Amygdala (tissue), 56 donors: ENCODE data around the gene HIVEP3.
A peak's percentile ranks its signal among the peaks of the same experiment; 100 is the strongest.

ENCODE experiments used
- DNase-seq, 56 donors: peaks; one replicate each; lab custom pipeline; 2025; lab: John Stamatoyannopoulos, UW

HIVEP3 gene

DNA sequence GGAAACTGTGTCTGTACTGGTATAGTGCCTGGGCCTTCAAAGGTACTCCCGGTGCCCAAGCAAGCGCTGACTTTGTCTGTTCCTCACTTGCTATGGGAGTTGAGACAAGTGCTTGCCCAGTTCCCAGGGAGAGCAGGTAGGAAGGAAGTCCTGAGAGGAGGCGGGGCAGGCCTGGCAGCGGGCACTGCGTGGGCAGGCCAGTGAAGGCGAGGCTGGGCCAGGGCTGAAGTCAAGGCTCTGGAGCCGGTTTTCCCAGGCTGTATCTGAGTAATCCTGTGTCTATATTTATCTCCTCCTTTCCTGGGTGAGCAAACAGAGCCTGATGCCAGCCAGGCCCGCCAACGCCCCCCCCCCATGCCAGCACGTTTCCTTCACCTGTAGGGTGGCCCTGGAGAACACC, 418.3 kb downstream of the HIVEP3 start:
- DNase-seq: peak in 1 of 56 donors; percentile 29

DNA sequence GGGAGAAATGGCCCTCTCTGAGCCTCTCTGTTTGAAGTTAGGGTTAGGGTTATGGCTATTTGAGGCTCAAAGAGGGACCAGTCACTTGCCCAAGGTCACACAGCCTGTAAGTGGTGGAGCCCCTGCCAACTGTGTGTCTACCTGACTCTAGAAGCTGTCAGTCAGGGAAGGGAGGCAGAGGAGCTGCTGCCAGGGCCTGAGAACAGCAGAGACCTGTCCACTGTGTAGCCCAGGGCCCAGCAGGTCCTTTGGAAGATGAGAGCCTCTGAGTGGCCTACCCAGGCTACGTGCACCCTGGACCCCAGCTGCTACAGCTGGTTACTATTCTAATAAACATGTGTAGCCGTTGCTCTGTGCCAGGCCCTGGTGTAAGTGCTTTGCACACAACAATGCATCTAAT, 419.1 kb downstream of the HIVEP3 start:
- DNase-seq: no peak

DNA sequence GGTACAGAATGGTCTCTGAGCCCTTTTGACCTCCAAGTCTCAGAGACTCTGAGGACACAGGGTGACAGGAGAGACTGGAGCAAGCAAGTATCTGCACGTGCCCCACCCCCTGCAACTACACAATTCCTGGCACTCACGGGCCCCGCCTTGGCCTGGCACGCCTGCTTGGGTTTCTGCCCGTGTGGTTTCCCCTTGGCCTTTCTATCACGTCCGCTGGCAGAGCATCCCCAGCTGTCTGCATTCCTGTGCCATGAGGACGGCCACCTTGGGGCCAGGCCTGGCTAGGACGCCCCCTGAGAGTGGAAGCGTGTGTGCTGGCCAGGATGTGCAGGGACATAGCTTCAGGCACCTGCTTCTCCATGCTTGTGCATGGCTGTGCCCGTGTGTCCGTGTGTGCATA, 419.9 kb downstream of the HIVEP3 start:
- no peak for DNase-seq

- DNase-seq: peak in 1 of 56 donors; percentile 2
Measured at GRCh38 chr1:41498391-41498790, 420.3 kb downstream of the HIVEP3 start.

DNA sequence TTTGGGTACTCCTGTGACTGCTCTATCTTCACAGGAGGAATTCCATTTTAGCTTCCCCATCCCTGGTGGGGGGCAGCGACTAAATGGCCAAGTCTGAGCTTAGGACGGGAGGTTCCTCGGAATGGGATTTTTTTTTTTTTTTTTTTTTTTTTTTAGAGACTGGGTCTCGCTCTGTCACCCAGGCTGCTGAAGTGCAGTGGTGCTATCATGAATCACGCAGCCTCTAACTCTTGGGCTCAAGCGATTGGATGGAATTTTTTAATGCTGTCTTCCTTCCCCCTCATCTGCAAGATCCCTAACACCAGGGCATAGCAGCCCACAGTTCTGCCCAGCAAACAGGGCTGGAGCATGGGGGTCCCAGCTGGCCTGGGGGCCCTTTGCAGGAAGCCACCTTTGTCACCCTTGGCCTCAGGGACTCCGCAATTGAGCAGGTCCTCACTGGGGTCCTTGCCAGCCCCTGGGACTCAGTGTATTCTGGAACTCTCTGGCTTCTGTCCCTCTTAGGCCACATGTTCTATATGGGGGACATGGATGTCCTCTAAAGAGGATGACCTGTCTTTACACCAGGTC, 421.2 kb downstream of the HIVEP3 start:
- no peak for DNase-seq

GRCh38 chr1:41497056-41497440, 421.7 kb downstream of the HIVEP3 start:
- no peak for DNase-seq

- peak in 21 of 56 donors; percentile 11 to 58 (median 33) for DNase-seq
Measured at GRCh38 chr1:41496080-41497055, 422.4 kb downstream of the HIVEP3 start.

GRCh38 chr1:41495210-41495948, 423.3 kb downstream of the HIVEP3 start:
- peak in 22 of 56 donors; percentile 11 to 60 (median 28) for DNase-seq

DNA sequence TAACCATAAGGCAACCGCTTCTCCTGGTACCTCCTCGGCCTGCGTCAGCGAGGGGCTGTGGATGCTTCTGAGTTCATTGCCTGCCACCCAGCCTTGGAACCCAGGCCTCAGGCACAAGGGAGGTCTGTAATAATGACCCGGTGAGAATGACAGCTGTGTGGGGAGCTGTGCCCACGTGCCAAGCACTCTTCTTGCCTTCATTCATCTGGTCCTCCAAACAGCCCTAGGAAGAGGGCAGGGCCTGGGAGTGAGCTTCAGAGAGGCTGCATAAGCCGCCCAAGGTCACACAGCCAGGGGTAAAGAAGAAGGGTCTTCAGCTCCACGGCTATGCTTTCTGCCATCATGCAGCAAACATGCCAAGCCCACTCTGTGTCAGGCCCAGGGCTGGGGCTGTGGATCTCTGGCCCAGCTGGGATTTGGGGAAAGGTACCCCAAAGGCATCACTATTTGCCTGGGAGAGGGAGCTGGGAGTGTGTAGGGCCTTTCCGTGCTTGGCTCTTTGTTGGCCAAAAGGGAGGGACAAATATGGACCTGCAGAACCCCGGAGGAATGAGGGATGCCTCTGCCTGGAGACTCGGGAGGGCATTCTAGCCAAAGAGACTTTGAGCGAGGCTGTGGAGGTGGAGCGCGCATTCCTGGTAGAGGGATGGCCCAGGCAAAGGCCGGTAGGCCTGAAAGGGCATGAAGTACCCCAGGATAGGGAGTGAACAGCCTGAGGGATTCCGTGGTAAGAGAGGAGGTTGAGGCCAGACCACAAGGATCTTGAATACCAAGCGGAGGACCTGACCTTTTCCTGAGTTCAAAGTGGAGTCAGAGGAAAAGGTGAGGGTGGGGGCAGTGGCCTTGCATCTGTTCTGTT, 424.1 kb downstream of the HIVEP3 start:
- no peak for DNase-seq

DNA sequence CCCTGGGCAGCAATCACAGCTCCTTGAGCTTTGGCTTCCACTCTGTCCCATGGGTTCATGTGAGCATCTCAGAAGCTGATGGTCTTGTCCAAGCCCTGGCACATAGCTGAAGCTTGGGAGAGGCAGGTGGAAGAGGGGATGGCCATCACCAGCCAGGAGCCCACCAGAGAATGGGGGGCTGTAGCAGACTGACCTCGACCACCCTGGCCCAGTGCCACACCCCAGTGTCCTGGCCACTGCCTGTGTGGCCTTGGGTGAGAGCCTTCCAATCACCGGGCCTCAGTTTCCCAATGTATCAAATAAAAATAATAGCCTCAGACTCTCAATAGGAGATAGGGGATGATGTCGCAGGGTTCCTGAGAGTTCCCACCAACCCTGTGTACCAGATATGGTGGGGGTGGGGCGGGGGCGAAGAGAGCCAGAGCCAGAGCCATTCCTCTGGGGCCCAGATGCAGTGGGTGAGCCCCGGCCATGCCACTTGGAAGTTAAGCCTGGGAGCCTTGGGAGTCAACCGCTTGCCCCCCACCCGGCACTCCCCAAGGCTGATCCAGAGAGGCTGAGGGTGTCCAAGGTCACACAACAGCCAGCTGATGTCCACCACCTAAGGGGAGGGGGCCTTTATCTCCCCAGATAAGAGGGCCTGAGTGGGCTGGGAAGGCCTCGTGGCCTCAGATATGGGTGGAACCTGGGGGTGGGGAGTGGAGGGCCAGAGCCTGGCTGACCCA, 424.9 kb downstream of the HIVEP3 start:
- no peak for DNase-seq

DNA sequence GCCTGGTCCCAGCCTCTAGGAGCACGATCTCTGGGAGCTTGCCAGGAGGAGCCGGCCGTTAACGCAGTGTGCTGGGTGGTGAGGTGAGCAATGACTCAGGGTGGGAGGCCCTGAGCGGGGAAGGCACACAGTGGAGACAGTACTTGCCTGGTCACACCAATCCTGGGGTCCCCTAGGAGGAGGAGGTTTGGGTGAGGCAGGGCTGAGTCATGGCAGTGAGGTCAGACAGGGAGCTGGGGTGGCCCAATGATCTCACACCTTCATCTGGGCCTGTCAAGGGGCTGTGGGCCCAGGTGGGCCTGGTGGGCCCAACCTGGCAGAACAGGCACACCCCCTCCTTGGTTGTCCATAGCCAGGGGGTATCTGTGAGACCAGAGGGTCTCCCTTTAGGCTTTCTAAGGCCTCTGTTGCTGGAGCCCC, 425.6 kb downstream of the HIVEP3 start:
- no peak for DNase-seq

DNA sequence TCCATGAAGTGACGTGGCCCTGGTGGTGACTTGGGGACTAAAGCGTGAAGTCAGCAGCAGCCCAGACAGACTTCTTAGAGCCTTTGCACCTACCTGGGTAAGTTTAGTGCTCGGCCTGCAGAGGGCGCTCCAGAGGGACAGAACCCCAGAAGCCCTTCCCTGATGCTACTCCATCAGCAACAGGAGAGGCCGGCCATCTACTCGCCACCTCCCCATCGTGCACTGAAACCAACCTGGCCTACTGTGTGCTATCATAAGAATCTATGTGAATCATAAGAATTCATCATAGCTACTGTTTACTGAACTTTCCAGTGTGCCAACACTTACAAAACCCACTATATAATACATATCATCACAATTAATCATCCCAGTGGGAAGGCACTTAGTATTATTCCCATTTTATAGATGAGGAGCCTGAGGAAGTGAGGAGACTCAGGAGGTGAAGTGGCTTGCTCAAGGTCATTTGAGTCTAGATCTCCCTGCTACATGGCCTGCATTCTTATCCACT, 426.3 kb downstream of the HIVEP3 start:
- no peak for DNase-seq

GRCh38 chr1:41490911-41491310, 427.8 kb downstream of the HIVEP3 start:
- no peak for DNase-seq

- no peak for DNase-seq
Measured at GRCh38 chr1:41489561-41489960, 429.2 kb downstream of the HIVEP3 start.

- DNase-seq: no peak
Measured at GRCh38 chr1:41488040-41488951, 430.4 kb downstream of the HIVEP3 start.

GRCh38 chr1:41487126-41488039, 431.3 kb downstream of the HIVEP3 start:
- DNase-seq: no peak
